ENCODE data around the gene HAUS3. TPM values are rescaled to one million over a fixed set of nuclear protein-coding genes. Genes with fewer than 3 reads are reported as not detected.

Gene HAUS3
- total and polyA plus RNA-seq, 2 experiments from 2014 or later = 21.4 to 36.0 TPM

- Histone ChIP-seq H4K20me1 (replicated peaks; ENCODE audit: insufficient read depth) (no peaks in the 10 kb centered on the region), H3K4me2 (no peak overlapping the region), H3K4me3 (no peak overlapping the region), H3K27me3 (ENCODE audit: insufficient read depth) (no peaks in the 10 kb centered on the region), H3F3A (replicated peaks; ENCODE audit: low read depth) (no peaks in the 10 kb centered on the region), H3K36me3 (ENCODE audit: insufficient read depth) (no peaks in the 10 kb centered on the region), H3K79me2 (replicated peaks; ENCODE audit: insufficient read depth) (no peaks in the 10 kb centered on the region), H3K27ac (ENCODE audit: low read depth) (no peak overlapping the region), H2AFZ (no peak overlapping the region), H3K9me2 (ENCODE audit: insufficient read depth) (no peaks in the 10 kb centered on the region), H3K4me1 (ENCODE audit: insufficient read depth) (no peaks in the 10 kb centered on the region)
- Mint-ChIP-seq H3K4me3 (no peak overlapping the region), H3K36me3 (ENCODE audit: low read depth) (peaks cover 8% of the 10 kb centered on the region; the same call in 2 of the 3 replicates), H3K4me1 (no peaks in the 10 kb centered on the region), H3K27me3 (ENCODE audit: insufficient read depth, low read depth, poor library complexity) (peaks cover 7% of the 10 kb centered on the region), H3K27ac (no peak overlapping the region), H3K9me3 (peaks cover 8% of the 10 kb centered on the region)
- ATAC-seq (no peak), DNase-seq (ENCODE audit: low spot score) (no peak)
- TF ChIP-seq ZNF462 (CRISPR knock-in tag; IDR thresholded peaks at IDR 0.05) = no peak
- no peak for TF ChIP-seq CTCF (conservative IDR thresholded peaks at IDR 0.05; ENCODE audit: low read depth in 2 of 2)
- TF ChIP-seq EZH2 (IDR thresholded peaks at IDR 0.05; ENCODE audit: low read depth, unreplicated experiment) = no peak
- no peak for TF ChIP-seq POLR2AphosphoS5 (IDR thresholded peaks at IDR 0.05; ENCODE audit: low read depth)
- no peak for TF ChIP-seq EZH2phosphoT487 (IDR thresholded peaks at IDR 0.05; ENCODE audit: unreplicated experiment)
- no peak for TF ChIP-seq ETS1 (IDR thresholded peaks at IDR 0.05)
- no peak for TF ChIP-seq JUNB (IDR thresholded peaks at IDR 0.05; ENCODE audit: unreplicated experiment)
- TF ChIP-seq ZNF114 (CRISPR knock-in tag; IDR thresholded peaks at IDR 0.05) = no peak
- no peak for TF ChIP-seq CREB1 (CRISPR knock-in tag; IDR thresholded peaks at IDR 0.05; ENCODE audit: low read depth)
- no peak for TF ChIP-seq ZNF331 (CRISPR knock-in tag; IDR thresholded peaks at IDR 0.05; ENCODE audit: low read depth)
These were observed 55.1 kb downstream of the HAUS3 start for GRCh38 chr4:2186865-2187172.
